EL (cell line): ENCODE data around the gene SHC2.
"Not testable (repeated sequence)": the region's sequence is repeated elsewhere in the genome, so short reads cannot be mapped to it uniquely, and the experiment has no call there.

Experiments used
- DNase-seq: peaks from one replicate; pipeline ENCODE4 v3.0.0-alpha.2; 2016

SHC2 gene

GRCh38 chr19:386632-387301 is 74.1 kb downstream of the SHC2 start:
- DNase-seq, result not testable (repeated sequence)

DNA sequence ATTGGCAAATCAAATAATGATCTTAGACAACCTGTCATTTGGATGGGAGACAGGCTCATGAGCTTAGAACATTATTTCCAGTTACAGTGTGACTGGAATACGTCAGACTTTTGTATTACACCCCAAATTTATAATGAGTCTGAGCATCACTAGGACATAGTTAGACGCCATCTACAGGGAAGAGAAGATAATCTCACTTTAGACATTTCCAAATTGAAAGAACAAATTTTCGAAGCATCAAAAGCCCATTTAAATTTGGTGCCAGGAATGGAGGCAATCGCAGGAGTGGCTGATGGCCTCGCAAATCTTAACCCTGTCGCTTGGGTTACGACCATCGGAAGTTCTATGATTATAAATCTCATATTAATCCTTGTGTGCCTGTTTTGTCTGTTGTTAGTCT is 74.6 kb downstream of the SHC2 start:
- DNase-seq, result not testable (repeated sequence)

- no peak for DNase-seq
Measured at GRCh38 chr19:384799-385169, 76.0 kb downstream of the SHC2 start.

GRCh38 chr19:383922-384798 is 76.7 kb downstream of the SHC2 start:
- no peak for DNase-seq

DNA sequence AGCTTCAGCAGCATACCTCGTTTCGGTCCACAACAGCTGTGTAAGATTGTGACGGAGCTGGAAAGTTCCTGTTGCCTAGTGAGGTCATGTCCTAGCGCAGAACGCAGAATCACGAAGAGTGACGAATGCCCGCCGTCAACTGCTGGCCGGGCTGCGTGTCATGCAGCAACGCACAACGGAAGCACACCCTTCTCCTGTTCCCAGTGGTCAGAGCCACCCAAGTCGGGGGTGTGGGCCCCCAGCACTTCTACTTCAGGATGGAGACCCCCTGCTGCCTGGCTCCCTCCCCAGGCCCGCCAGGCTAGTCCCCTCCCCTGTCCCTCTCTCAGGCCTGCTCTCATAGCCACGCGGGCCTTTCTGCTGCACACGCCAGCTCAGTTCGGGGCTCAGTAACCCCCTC is 77.8 kb downstream of the SHC2 start:
- no peak for DNase-seq

GRCh38 chr19:382578-382977 is 78.3 kb downstream of the SHC2 start:
- DNase-seq, result peak; percentile 69

- DNase-seq, result not testable (repeated sequence)
Measured at GRCh38 chr19:381901-382300, 78.9 kb downstream of the SHC2 start.

DNA sequence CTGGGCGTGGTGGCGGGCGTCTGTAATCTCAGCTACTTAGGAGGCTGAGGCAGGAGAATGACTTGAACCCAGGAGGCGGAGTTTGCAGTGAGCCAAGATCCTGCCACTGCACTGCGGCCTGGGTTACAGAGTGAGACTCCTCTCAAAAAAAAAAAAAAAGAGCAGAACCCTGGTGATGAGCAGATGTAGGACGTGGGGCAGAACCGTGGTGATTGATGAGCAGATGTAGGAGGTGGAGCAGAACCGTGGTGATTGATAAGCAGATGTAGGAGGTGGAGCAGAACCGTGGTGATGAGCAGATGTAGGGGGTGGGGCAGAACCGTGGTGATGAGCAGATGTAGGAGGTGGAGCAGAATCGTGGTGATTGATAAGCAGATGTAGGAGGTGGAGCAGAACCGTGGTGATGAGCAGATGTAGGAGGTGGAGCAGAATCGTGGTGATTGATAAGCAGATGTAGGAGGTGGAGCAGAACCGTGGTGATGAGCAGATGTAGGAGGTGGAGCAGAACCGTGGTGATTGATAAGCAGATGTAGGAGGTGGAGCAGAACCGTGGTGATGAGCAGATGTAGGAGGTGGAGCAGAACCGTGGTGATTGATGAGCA is 80.1 kb downstream of the SHC2 start:
- not testable (repeated sequence) for DNase-seq

- DNase-seq, result no peak
Measured at GRCh38 chr19:379796-380195, 81.0 kb downstream of the SHC2 start.

DNA sequence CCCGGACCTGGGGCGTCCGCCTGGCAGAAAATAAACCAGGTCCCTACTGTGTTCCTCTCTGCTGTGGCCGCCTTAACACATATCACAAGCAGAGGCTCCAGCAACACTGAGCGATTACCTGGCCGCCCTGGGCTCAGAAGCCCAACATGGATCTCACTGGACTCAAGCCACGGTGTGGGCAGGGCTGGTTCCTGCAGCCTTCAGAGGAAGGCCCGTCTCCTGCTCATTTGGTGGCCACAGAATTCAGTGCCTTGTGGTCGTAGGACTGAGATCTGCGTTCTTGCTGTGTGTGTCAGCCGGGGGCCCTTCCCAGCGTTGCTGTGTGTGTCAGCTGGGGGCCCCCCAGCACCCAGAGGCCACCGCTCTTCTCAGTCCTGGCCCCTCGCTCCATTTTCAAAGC is 82.1 kb downstream of the SHC2 start:
- no peak for DNase-seq

GRCh38 chr19:377801-378581 is 82.8 kb downstream of the SHC2 start:
- DNase-seq, result no peak

DNA sequence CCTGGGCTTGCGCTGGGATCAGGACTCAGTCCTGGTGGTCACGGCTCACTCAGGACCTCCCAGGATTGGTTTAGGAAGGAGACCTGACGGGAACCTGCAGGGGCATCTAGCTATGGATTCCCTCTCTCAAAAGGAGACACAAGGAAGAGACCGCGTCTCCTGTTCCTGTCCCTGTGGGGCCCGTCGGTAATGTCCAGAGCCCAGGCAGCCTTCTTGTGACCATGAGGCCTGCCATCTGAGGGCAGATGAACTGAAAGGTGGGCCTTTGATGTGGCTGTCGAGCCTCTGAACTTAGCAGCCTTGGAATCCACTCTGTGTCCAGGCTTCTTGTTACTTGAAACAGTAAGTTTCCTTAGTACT is 84.7 kb downstream of the SHC2 start:
- no peak for DNase-seq

GRCh38 chr19:375395-376110 is 85.3 kb downstream of the SHC2 start:
- no peak for DNase-seq

DNA sequence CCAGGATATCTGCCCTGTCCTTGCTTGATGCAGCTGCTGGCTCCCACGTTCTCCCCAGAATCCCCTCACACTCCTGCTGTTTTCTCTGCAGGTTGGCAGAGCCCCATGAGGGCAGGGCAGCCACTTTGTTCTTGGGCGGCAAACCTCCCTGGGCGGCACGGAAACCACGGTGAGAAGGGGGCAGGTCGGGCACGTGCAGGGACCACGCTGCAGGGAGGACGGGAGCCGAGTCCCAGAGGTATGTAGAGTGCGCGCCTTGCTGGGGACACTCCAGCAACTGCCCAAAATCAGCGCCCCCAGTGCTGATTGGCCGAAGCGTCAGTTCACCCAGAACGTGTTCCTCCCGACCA is 86.0 kb downstream of the SHC2 start:
- DNase-seq, result no peak

DNA sequence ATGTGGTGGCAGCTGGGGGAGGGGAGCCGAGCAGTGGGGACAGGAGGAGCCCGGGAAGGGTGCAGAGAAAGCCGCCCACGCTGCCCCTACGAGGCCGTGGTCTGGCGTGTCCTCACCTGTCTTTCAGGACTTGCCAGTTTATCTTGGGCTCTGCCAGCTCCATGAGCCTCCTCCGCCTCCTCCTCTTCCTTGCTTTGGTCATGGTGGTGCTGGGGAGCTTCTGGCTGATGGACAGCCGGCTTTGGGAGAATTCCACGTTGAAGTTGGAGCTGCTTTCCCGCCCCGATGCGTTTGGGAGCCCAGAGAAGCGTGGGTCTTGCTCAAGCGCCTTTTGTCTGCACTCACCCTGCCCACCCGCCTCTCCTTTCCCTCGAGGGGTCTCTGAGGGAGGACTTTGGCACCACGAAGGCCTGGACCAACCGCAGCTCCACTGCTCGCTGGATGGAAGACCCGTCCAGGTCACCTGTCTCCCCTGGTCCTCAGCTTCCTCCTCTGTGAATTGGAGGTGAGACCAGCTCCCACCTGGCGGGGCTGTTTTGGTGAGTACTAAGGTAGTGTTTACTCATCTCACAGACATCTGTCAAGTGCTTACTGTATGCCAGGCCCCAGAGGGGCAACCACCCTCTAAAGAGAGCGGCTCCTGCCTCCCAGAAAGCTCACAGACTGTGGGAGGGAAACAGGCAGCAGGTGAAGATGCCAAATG is 86.5 kb downstream of the SHC2 start:
- DNase-seq, result no peak

- no peak for DNase-seq
Measured at GRCh38 chr19:373391-374182, 87.2 kb downstream of the SHC2 start.

GRCh38 chr19:372306-372890 is 88.4 kb downstream of the SHC2 start:
- DNase-seq, result peak; percentile 47

DNA sequence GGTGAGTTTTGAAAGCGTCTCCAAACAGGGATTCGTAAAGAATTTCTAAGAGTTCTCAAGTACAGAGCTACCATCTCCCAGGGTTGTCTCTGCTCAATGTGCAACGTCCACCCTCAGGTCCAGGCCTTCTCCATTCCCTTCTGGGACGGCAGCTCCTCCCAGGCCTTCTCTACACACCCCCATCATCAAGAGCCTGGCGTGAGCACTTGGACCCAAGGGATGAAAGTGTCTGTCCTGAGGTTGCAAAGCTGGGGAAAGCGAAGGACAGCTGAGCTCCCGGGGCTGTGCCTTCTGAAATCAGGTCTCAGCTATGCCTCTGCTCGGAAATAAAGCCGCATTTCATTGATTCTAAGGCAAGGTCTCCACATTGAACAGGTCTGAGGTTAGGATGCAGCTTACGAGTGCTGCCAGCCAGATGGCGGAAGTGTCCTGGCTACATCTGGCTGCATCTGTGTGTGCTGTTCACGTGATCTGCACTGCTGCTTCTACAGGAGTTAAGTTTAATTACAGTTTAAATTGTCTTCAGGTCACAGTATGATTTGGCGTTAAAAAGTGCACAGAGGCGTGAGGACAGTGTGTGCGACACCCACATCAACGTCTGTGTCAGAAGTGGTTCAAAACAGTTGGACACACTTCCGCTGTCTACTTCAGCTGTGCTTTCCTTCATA is 89.2 kb downstream of the SHC2 start:
- DNase-seq, result no peak

DNA sequence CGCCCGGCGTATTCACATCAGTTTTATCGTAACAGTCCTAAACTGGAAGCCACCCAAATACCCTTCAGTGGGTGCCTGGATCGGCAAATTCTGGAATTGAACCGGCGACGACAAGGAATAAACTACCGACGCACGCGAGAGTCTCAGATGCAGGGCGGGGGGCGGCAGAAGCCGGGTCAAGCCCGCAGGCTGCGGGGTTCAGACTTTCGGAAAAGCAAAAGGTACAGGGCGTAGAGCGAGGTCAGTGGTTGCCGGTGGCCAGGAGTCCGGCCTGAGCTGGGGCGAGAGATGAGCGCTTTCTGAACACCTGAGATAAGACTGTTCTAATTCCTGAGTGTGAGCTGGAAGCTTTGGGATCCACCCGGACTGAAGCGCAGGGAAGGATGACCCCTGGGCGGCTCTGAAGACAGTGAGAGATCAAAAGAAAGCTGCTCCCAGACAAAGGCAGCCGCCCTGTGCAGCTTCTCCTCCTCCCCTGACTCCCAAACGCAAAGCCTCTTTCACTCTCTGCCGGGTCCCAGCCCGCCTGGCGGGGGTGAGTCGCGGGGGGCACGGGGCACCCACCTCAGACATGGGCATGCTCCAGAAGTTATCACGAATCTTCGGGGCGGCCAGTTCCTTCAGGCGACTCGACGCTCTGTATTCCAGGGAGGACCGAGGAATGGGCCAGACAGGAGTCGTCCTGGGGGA is 90.0 kb downstream of the SHC2 start:
- DNase-seq, result no peak

GRCh38 chr19:369876-370275 is 91.0 kb downstream of the SHC2 start:
- no peak for DNase-seq
